Measurements from ENCODE around the gene PKP4. TPM values are rescaled to one million over a fixed set of nuclear protein-coding genes. Genes with fewer than 3 reads are reported as not detected.
"Not testable (repeated sequence)": the region's sequence is repeated elsewhere in the genome, so short reads cannot be mapped to it uniquely, and the experiment has no call there.

The PKP4 gene
- total RNA-seq, 2 experiments from 2014 or later: 52.9 to 57.0 TPM

- peaks cover 3% of the 10 kb centered on the region for H3K36me3 Mint-ChIP-seq (ENCODE audit: low read depth)
- peak overlapping the region; percentile 79 for H3K27ac Mint-ChIP-seq
- DNase-seq: peak; percentile 59
- H3K4me3 Mint-ChIP-seq: peak overlapping the region; percentile 95
- CTCF ChIA-PET: interaction anchor here (0.6 to 1.6 kb wide), 6 partner anchors 20 to 287 kb away, joined by 3 to 5 read pairs (median 4); no protein-coding TSS in a partner anchor
- intact Hi-C loops (cut with micrococcal nuclease): loop anchor here (2.0 to 10.0 kb wide), 11 partner anchors 67 to 1923 kb away; partner anchors contain the start of genes ACVR1, ACVR1C, TANC1 and WDSUB1
- no peaks in the 10 kb centered on the region for H3K27me3 Mint-ChIP-seq (ENCODE audit: low read depth)
- peaks cover 26% of the 10 kb centered on the region for H3K4me1 Mint-ChIP-seq (ENCODE audit: low read depth)
- no peaks in the 10 kb centered on the region for H3K9me3 Mint-ChIP-seq
These were observed 1.3 kb downstream of the PKP4 start for GRCh38 chr2:158457826-158458616.

- Mint-ChIP-seq H3K9me3 (no peaks in the 10 kb centered on the region), H3K4me1 (ENCODE audit: low read depth) (peaks cover 26% of the 10 kb centered on the region), H3K36me3 (ENCODE audit: low read depth) (peaks cover 3% of the 10 kb centered on the region), H3K27me3 (ENCODE audit: low read depth) (no peaks in the 10 kb centered on the region), H3K4me3 (peak overlapping the region; percentile 95), H3K27ac (no peak overlapping the region)
- DNase-seq: no peak
- intact Hi-C loops (cut with micrococcal nuclease): loop anchor here (5.0 to 10.0 kb wide), 7 partner anchors 436 to 1924 kb away; partner anchors contain the start of genes TANC1 and WDSUB1
- CTCF ChIA-PET: interaction anchor here (0.6 to 1.6 kb wide), 5 partner anchors 38 to 598 kb away, joined by 3 to 6 read pairs (median 4); no protein-coding TSS in a partner anchor
These were observed 1.8 kb downstream of the PKP4 start for GRCh38 chr2:158458617-158458920.

- Mint-ChIP-seq H3K27me3 (ENCODE audit: low read depth) (no peaks in the 10 kb centered on the region), H3K9me3 (no peaks in the 10 kb centered on the region), H3K4me3 (no peak overlapping the region), H3K36me3 (ENCODE audit: low read depth) (peaks cover 3% of the 10 kb centered on the region), H3K4me1 (ENCODE audit: low read depth) (peaks cover 26% of the 10 kb centered on the region), H3K27ac (no peak overlapping the region)
- CTCF ChIA-PET: interaction anchor here (0.6 to 1.2 kb wide), 2 partner anchors 37 to 599 kb away, joined by 4 to 6 read pairs; no protein-coding TSS in a partner anchor
- DNase-seq: no peak
- intact Hi-C loops (cut with micrococcal nuclease): loop anchor here (5.0 to 10.0 kb wide), 8 partner anchors 288 to 1925 kb away; partner anchors contain the start of genes TANC1 and WDSUB1
These were observed 2.6 kb downstream of the PKP4 start for GRCh38 chr2:158459161-158460003.

GRCh38 chr2:158460632-158461297, 4.0 kb downstream of the PKP4 start:
- no peak for DNase-seq
- Mint-ChIP-seq H3K9me3 (no peaks in the 10 kb centered on the region), H3K27me3 (ENCODE audit: low read depth) (no peaks in the 10 kb centered on the region), H3K36me3 (ENCODE audit: low read depth) (peaks cover 3% of the 10 kb centered on the region), H3K27ac (no peak overlapping the region), H3K4me1 (ENCODE audit: low read depth) (peaks cover 26% of the 10 kb centered on the region), H3K4me3 (no peak overlapping the region)
- CTCF ChIA-PET: no interaction called here
- intact Hi-C loops (cut with micrococcal nuclease): loop anchor here (5.0 kb wide), 1 partner anchor 287 kb away; no protein-coding TSS in a partner anchor

- intact Hi-C loops (cut with micrococcal nuclease): loop anchor here (5.0 kb wide), 1 partner anchor 284 kb away; no protein-coding TSS in a partner anchor
- CTCF ChIA-PET: interaction anchor here (1.1 kb wide), 1 partner anchor 284 kb away, joined by 6 read pairs; no protein-coding TSS in a partner anchor
- H3K27me3 Mint-ChIP-seq (ENCODE audit: low read depth): no peaks in the 10 kb centered on the region
- H3K27ac Mint-ChIP-seq: no peak overlapping the region
- no peak overlapping the region for H3K4me3 Mint-ChIP-seq
- DNase-seq: no peak
- peaks cover 16% of the 10 kb centered on the region for H3K4me1 Mint-ChIP-seq (ENCODE audit: low read depth)
- no peaks in the 10 kb centered on the region for H3K36me3 Mint-ChIP-seq (ENCODE audit: low read depth)
- H3K9me3 Mint-ChIP-seq: no peaks in the 10 kb centered on the region
These were observed 6.8 kb downstream of the PKP4 start for GRCh38 chr2:158463496-158464095.

- CTCF ChIA-PET: interaction anchor here (0.7 to 1.1 kb wide), 2 partner anchors 285 to 822 kb away, joined by 3 to 6 read pairs; no protein-coding TSS in a partner anchor
- Mint-ChIP-seq H3K9me3 (no peaks in the 10 kb centered on the region), H3K27me3 (ENCODE audit: low read depth) (no peaks in the 10 kb centered on the region), H3K36me3 (ENCODE audit: low read depth) (peaks cover 3% of the 10 kb centered on the region), H3K27ac (no peak overlapping the region), H3K4me1 (ENCODE audit: low read depth) (peaks cover 10% of the 10 kb centered on the region), H3K4me3 (no peak overlapping the region)
- intact Hi-C loops (cut with micrococcal nuclease): loop anchor here (5.0 kb wide), 1 partner anchor 283 kb away; no protein-coding TSS in a partner anchor
- DNase-seq: no peak
These were observed 7.9 kb downstream of the PKP4 start for GRCh38 chr2:158464426-158465281.

GRCh38 chr2:158467248-158467647, 10.5 kb downstream of the PKP4 start:
- Mint-ChIP-seq H3K27me3 (ENCODE audit: low read depth) (no peaks in the 10 kb centered on the region), H3K4me1 (ENCODE audit: low read depth) (no peaks in the 10 kb centered on the region), H3K27ac (no peak overlapping the region), H3K36me3 (ENCODE audit: low read depth) (peaks cover 18% of the 10 kb centered on the region), H3K9me3 (no peaks in the 10 kb centered on the region), H3K4me3 (no peak overlapping the region)
- intact Hi-C loops (cut with micrococcal nuclease): no loop called here
- CTCF ChIA-PET: interaction anchor here (0.6 to 1.0 kb wide), 2 partner anchors 62 to 444 kb away, joined by 3 to 5 read pairs; no protein-coding TSS in a partner anchor
- DNase-seq: no peak

- H3K9me3 Mint-ChIP-seq; DNase-seq; H3K4me3 Mint-ChIP-seq; H3K27me3 Mint-ChIP-seq (ENCODE audit: low read depth); intact Hi-C loops (cut with micrococcal nuclease); H3K27ac Mint-ChIP-seq: not testable (repeated sequence)
- CTCF ChIA-PET: interaction anchor here (0.6 to 1.0 kb wide), 2 partner anchors 281 to 1579 kb away, joined by 3 to 4 read pairs; no protein-coding TSS in a partner anchor
- Mint-ChIP-seq H3K4me1 (ENCODE audit: low read depth) (peaks cover 13% of the 10 kb centered on the region), H3K36me3 (ENCODE audit: low read depth) (peaks cover 22% of the 10 kb centered on the region)
These were observed 16.1 kb downstream of the PKP4 start for GRCh38 chr2:158472829-158473228.

- CTCF ChIA-PET: interaction anchor here (1.0 kb wide), 1 partner anchor 281 kb away, joined by 3 read pairs; no protein-coding TSS in a partner anchor
- intact Hi-C loops (cut with micrococcal nuclease); H3K4me3 Mint-ChIP-seq: not testable (repeated sequence)
These were observed 16.5 kb downstream of the PKP4 start for GRCh38 chr2:158473300-158473699.

GRCh38 chr2:158473719-158474392, 17.1 kb downstream of the PKP4 start:
- Mint-ChIP-seq H3K9me3 (peaks cover 3% of the 10 kb centered on the region), H3K27ac (no peak overlapping the region), H3K36me3 (ENCODE audit: low read depth) (peaks cover 22% of the 10 kb centered on the region), H3K4me3 (no peak overlapping the region), H3K27me3 (ENCODE audit: low read depth) (no peaks in the 10 kb centered on the region), H3K4me1 (ENCODE audit: low read depth) (peaks cover 18% of the 10 kb centered on the region)
- CTCF ChIA-PET: interaction anchor here (1.0 kb wide), 1 partner anchor 280 kb away, joined by 3 read pairs; no protein-coding TSS in a partner anchor
- intact Hi-C loops (cut with micrococcal nuclease): no loop called here
- DNase-seq: no peak

More at GRCh38 chr2:158473300-158473699, 16.5 kb downstream of the PKP4 start:
- Mint-ChIP-seq H3K36me3 (ENCODE audit: low read depth) (peaks cover 22% of the 10 kb centered on the region), H3K4me1 (ENCODE audit: low read depth) (peaks cover 15% of the 10 kb centered on the region)
- DNase-seq; H3K27ac Mint-ChIP-seq; H3K27me3 Mint-ChIP-seq (ENCODE audit: low read depth); H3K9me3 Mint-ChIP-seq: not testable (repeated sequence)
